Measurements from ENCODE around the gene MICA.

- TF ChIP-seq CTCF (IDR thresholded peaks at IDR 0.05; ENCODE audit: insufficient read depth, low read depth, low read length) (peak; percentile 65), EZH2 (IDR thresholded peaks at IDR 0.05; ENCODE audit: insufficient read depth, low read length) (no peak)
Measured at GRCh38 chr6:31396422-31397152, 6.8 kb upstream of the MICA start.

Data from astrocyte (in vitro differentiated cells and primary cell).